ENCODE data around the gene AOAH. TPM values are rescaled to one million over a fixed set of nuclear protein-coding genes. Genes with fewer than 3 reads are reported as not detected.

The AOAH gene
- total RNA-seq, 1 experiment from 2014 or later = not detected

GRCh38 chr7:36598054-36598674, 126.1 kb downstream of the AOAH start:
- DNase-seq (ENCODE audit: unreplicated experiment) = peak; percentile 8
- H3K36me3 Mint-ChIP-seq (ENCODE audit: insufficient read depth, unreplicated experiment) = no peaks in the 10 kb centered on the region
- peaks cover 39% of the 10 kb centered on the region for H3K4me1 Mint-ChIP-seq (ENCODE audit: insufficient read depth, unreplicated experiment)
- POLR2A ChIA-PET = no interaction called here
- H3K4me3 Mint-ChIP-seq (ENCODE audit: unreplicated experiment) = no peak overlapping the region
- no peaks in the 10 kb centered on the region for H3K27me3 Mint-ChIP-seq (ENCODE audit: insufficient read depth, unreplicated experiment)
- no peak for TF ChIP-seq CTCF (IDR thresholded peaks at IDR 0.05; ENCODE audit: unreplicated experiment)
- H3K9me3 Mint-ChIP-seq (ENCODE audit: unreplicated experiment) = no peaks in the 10 kb centered on the region
- CTCF ChIA-PET = no interaction called here
- intact Hi-C loops (cut with micrococcal nuclease) = no loop called here
- no TSS peak for BruUV-seq (replicated peaks)
- H3K27ac Mint-ChIP-seq (ENCODE audit: low read depth, unreplicated experiment) = no peak overlapping the region

- Mint-ChIP-seq H3K27me3 (ENCODE audit: insufficient read depth, unreplicated experiment) (no peaks in the 10 kb centered on the region), H3K4me1 (ENCODE audit: insufficient read depth, unreplicated experiment) (peaks cover 37% of the 10 kb centered on the region), H3K36me3 (ENCODE audit: insufficient read depth, unreplicated experiment) (no peaks in the 10 kb centered on the region), H3K9me3 (ENCODE audit: unreplicated experiment) (no peaks in the 10 kb centered on the region), H3K27ac (ENCODE audit: low read depth, unreplicated experiment) (no peak overlapping the region), H3K4me3 (ENCODE audit: unreplicated experiment) (no peak overlapping the region)
- ChIA-PET POLR2A (interaction anchor here (0.6 to 1.1 kb wide), 3 partner anchors 13 to 42 kb away, joined by 3 read pairs; no protein-coding TSS in a partner anchor), CTCF (interaction anchor here (0.7 to 0.8 kb wide), 2 partner anchors 112 to 665 kb away, joined by 3 to 4 read pairs; no protein-coding TSS in a partner anchor)
- intact Hi-C loops (cut with micrococcal nuclease) = no loop called here
- TF ChIP-seq CTCF (IDR thresholded peaks at IDR 0.05; ENCODE audit: unreplicated experiment) = no peak
- DNase-seq (ENCODE audit: unreplicated experiment) = no peak
- no TSS peak for BruUV-seq (replicated peaks)
Measured at GRCh38 chr7:36597090-36597773, 127.1 kb downstream of the AOAH start.

GRCh38 chr7:36594445-36594844, 129.8 kb downstream of the AOAH start:
- no TSS peak for BruUV-seq (replicated peaks)
- Mint-ChIP-seq H3K36me3 (ENCODE audit: insufficient read depth, unreplicated experiment) (no peaks in the 10 kb centered on the region), H3K4me3 (ENCODE audit: unreplicated experiment) (no peak overlapping the region), H3K4me1 (ENCODE audit: insufficient read depth, unreplicated experiment) (peaks cover 12% of the 10 kb centered on the region), H3K27me3 (ENCODE audit: insufficient read depth, unreplicated experiment) (no peaks in the 10 kb centered on the region), H3K27ac (ENCODE audit: low read depth, unreplicated experiment) (no peak overlapping the region), H3K9me3 (ENCODE audit: unreplicated experiment) (no peaks in the 10 kb centered on the region)
- ChIA-PET CTCF (no interaction called here), POLR2A (no interaction called here)
- intact Hi-C loops (cut with micrococcal nuclease) = no loop called here
- no peak for TF ChIP-seq CTCF (IDR thresholded peaks at IDR 0.05; ENCODE audit: unreplicated experiment)
- DNase-seq (ENCODE audit: unreplicated experiment) = no peak

GRCh38 chr7:36591636-36592035, 132.7 kb downstream of the AOAH start:
- no TSS peak for BruUV-seq (replicated peaks)
- ChIA-PET POLR2A (no interaction called here), CTCF (no interaction called here)
- Mint-ChIP-seq H3K9me3 (ENCODE audit: unreplicated experiment) (no peaks in the 10 kb centered on the region), H3K27me3 (ENCODE audit: insufficient read depth, unreplicated experiment) (no peaks in the 10 kb centered on the region), H3K27ac (ENCODE audit: low read depth, unreplicated experiment) (no peak overlapping the region), H3K4me1 (ENCODE audit: insufficient read depth, unreplicated experiment) (no peaks in the 10 kb centered on the region), H3K4me3 (ENCODE audit: unreplicated experiment) (no peak overlapping the region), H3K36me3 (ENCODE audit: insufficient read depth, unreplicated experiment) (peaks cover 5% of the 10 kb centered on the region)
- intact Hi-C loops (cut with micrococcal nuclease) = no loop called here
- TF ChIP-seq CTCF (IDR thresholded peaks at IDR 0.05; ENCODE audit: unreplicated experiment) = no peak
- no peak for DNase-seq (ENCODE audit: unreplicated experiment)
